ENCODE measurements around the gene CAST.

The CAST gene

DNA sequence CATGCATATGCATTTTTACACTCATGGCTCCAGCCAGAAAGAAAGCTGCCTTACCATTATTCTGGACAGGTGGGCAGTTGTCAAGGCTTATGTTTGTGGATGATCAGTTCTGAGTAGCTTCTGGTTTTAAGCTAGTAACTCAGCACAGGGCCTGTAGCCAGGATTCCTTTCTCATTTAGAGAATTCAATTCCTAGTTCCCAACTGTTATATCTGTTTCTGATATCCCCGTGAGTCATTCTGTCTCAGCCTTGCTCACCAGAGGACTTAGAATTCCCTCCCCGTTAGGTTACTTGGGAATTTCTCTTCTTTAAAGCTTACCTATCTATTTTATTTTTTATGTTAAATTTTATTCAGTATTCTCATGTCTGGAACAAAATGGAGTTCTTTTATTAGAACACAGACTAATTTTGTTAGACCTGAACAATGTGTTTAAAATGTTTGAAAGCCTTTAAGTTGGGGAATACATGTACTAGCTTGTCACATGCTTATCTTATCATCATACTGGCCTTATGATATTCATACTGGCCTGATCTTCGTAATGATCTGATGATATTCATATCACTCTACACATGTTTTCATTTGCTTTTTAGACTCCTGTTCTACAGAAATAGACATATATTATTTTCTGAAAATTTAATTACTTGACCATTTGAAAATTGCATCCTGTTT, 47.1 kb downstream of the CAST start:
- no peak for DNase-seq (ENCODE audit: extremely low read depth in 1 of 2, low read depth in 1 of 2)

- no peak for DNase-seq (ENCODE audit: extremely low read depth in 1 of 2, low read depth in 1 of 2)
Observed at GRCh38 chr5:96712100-96712746, 50.0 kb downstream of the CAST start.

DNA sequence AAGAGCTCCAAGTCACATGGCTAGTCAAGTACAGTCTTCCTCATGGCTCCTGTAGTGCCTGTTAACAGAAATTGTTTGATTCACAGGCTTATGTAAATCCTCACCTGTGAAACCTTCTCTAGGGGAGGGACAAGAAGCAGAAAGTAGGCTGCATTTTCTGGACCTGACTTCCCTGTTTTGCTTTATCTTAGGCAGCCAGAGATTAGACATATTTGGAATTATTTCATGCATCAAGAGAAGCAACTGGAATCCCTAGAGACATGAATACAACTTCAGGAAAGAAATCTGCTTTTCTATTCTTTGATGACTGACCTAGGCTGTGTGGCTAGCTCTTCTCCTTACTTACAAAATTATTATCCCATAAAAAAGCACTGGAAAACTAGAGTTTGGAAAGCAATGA, 52.3 kb downstream of the CAST start:
- DNase-seq (ENCODE audit: extremely low read depth in 1 of 2, low read depth in 1 of 2), result no peak

DNA sequence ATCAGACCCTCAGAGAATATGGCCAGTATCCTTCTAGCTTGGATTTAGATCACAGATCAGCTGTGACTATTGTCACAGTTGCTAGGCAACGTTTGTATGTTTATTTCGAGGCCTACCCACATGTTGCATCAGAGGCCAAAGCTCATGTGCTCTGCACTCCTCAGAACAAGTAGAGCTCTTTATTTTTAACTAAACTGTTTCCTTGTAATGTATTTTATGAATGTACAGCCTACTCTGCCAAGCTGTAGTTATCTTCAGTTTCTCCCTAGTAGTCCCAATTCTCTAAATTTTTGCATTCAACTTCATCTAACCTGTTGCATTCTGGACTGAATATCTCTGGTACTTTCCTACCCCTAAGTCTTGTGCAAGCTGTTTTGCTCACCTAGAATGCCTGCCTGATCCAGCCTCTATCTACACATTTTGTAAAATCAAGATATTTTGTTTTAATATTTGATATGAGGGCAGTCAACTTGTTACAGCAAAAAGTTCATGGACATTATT, 52.8 kb downstream of the CAST start:
- no peak for DNase-seq (ENCODE audit: extremely low read depth in 1 of 2, low read depth in 1 of 2)

- no peak for DNase-seq (ENCODE audit: extremely low read depth in 1 of 2, low read depth in 1 of 2)
Observed at GRCh38 chr5:96716007-96716406, 53.8 kb downstream of the CAST start.

- no peak for DNase-seq (ENCODE audit: extremely low read depth in 1 of 2, low read depth in 1 of 2)
Observed at GRCh38 chr5:96716716-96717115, 54.5 kb downstream of the CAST start.

GRCh38 chr5:96717874-96718273, 55.7 kb downstream of the CAST start:
- no peak for DNase-seq (ENCODE audit: extremely low read depth in 1 of 2, low read depth in 1 of 2)

DNA sequence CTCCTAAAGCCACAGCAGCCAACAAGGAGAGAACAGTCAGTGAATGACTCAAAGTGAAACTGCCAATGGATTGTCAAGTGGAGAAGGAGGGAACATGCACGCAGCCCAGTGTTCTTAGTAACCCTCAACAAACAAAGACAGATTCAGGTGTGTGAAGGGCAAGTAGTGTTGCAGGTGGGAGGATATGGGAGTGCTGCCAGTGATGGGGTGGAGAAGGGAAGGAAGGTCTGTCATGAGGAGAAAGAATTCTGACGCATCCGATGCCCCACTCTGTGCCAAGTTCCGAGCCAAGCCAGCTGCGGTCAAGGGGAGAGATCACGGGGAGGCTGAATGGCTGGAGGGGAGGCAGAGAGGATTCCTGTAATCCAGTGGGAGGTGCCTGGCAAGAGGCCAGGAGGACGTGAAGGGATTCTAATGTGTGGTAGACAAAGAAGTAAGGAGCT, 56.5 kb downstream of the CAST start:
- no peak for DNase-seq (ENCODE audit: extremely low read depth in 1 of 2, low read depth in 1 of 2)

DNA sequence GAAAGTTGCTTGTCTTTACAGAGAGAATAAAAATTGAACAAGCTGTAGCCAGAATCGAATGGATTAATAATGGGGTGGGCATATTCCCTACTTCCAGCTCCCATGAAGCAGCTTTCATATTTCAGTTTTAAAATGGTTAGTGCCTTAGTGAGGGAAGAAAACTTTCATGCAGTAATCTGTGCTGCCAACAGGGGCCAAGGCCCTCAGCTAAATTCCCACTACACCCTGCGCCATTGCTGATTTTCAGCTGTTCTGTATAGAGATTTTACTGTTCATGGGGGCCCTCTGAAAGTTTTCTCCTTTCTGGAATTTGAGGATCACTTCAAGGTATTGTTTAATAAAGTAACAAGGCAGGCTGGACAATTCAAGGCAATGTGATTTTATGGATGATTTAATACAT, 58.2 kb downstream of the CAST start:
- no peak for DNase-seq (ENCODE audit: extremely low read depth in 1 of 2, low read depth in 1 of 2)

GRCh38 chr5:96721351-96721977, 59.3 kb downstream of the CAST start:
- DNase-seq (ENCODE audit: extremely low read depth in 1 of 2, low read depth in 1 of 2), result no peak

DNA sequence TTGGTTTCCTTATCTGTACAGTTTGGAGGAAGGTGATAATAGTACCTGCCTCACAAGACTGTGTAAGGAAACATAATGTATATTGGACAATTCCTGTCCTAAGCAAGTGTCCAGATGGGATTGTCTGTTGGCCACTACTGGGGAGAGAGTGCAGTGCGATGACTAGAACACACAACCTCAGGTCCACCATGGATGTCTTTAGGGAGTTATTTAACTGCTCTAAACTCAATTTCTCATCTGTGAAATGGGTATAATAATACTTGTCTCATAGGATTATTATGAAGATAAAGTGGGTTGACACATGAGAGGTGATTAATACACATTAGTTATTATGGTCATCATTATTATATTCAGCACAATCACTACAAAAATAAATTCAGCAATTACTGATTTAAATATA, 63.1 kb downstream of the CAST start:
- DNase-seq (ENCODE audit: extremely low read depth in 1 of 2, low read depth in 1 of 2), result no peak

GRCh38 chr5:96726802-96727201, 64.6 kb downstream of the CAST start:
- no peak for DNase-seq (ENCODE audit: extremely low read depth in 1 of 2, low read depth in 1 of 2)

GRCh38 chr5:96729156-96729555, 67.0 kb downstream of the CAST start:
- DNase-seq (ENCODE audit: extremely low read depth in 1 of 2, low read depth in 1 of 2), result no peak

DNA sequence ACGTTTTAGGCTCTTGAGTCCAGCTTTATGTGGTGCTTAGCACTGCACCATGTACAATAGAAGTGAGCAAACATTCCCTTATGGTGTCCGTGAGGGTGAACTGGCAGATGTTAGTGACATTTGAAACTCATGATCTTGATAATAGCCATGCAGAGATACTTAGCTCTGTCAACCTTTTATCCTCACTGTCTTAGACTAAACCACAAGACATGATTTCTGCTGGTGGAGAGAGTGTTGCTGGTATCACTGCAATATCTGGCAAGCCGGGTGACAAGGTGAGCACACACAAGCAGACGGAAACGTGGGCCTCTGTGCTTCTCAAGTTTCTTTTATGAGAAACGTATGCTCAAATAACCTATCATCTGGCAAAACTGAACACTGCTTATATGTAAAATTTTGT, 68.4 kb downstream of the CAST start:
- DNase-seq (ENCODE audit: extremely low read depth in 1 of 2, low read depth in 1 of 2), result no peak

DNA sequence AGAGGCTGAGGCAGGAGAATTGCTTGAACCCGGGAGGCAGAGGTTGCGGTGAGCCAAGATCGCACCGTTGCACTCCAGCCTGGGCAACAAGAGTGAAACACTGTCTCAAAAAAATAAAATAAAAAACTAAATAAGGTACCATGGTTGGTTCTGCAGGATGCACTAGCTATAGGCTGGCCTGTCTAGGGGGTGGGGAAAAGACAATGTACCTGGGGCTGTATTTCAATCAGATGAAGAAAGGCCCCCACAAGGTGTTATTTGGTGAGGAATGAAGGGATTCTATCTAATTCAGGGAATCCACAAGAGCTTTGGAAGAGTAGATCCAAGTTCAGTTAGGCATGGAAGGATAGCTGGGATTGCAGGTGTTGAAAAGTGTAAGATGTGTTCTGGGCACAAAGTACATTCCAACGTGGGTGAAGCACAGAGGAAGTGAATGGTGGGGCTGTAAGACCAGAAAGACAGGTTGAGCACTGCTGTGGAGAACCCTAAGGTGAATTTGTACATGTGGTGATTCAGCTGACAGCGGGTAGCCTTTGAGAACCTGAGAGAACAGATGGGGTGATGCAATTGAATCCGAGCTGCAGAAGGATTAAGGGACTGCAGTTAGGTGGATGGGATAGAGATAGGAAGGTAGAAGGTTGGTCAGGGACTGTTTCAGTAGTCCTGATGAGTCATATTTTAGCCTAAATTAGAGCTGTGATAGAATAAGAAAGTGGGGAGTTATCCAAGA, 71.8 kb downstream of the CAST start:
- no peak for DNase-seq (ENCODE audit: extremely low read depth in 1 of 2, low read depth in 1 of 2)

GRCh38 chr5:96734871-96735325, 72.7 kb downstream of the CAST start:
- DNase-seq (ENCODE audit: extremely low read depth in 1 of 2, low read depth in 1 of 2), result no peak

GRCh38 chr5:96736937-96737336, 74.8 kb downstream of the CAST start:
- no peak for DNase-seq (ENCODE audit: extremely low read depth in 1 of 2, low read depth in 1 of 2)

DNA sequence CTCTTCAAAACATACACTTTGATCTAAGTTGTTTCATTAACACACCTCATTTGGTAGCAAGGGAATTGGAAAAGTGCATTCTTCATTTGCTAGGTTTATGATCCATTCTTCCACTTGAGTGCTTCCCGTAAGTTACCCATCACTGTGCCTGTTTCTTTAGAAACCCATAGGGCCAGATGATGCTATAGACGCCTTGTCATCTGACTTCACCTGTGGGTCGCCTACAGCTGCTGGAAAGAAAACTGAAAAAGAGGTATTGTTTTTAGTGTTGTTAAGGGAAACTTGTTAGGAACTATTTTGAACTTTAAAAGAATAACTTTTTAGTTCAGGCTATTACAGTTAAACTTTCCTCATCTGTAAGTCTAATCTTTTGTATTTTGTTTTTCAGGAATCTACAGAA, 78.9 kb downstream of the CAST start:
- no peak for DNase-seq (ENCODE audit: extremely low read depth in 1 of 2, low read depth in 1 of 2)

- no peak for DNase-seq (ENCODE audit: extremely low read depth in 1 of 2, low read depth in 1 of 2)
Observed at GRCh38 chr5:96741891-96742309, 79.7 kb downstream of the CAST start.

DNA sequence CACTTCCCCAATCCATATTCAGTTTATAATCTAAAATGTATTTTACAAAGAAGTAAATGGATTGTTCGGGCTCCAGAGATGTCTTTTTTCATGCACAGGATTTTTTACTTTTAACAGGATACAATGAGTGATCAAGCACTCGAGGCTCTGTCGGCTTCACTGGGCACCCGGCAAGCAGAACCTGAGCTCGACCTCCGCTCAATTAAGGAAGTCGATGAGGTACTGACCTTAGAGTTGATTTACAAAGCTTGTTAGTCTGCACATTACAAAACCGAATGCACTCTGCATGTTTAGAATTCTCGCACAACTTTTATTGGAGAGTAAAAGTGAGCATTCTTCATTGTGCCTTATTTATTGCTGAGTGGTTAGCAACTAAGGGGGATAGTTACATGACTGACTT, 80.4 kb downstream of the CAST start:
- DNase-seq (ENCODE audit: extremely low read depth in 1 of 2, low read depth in 1 of 2), result no peak

DNA sequence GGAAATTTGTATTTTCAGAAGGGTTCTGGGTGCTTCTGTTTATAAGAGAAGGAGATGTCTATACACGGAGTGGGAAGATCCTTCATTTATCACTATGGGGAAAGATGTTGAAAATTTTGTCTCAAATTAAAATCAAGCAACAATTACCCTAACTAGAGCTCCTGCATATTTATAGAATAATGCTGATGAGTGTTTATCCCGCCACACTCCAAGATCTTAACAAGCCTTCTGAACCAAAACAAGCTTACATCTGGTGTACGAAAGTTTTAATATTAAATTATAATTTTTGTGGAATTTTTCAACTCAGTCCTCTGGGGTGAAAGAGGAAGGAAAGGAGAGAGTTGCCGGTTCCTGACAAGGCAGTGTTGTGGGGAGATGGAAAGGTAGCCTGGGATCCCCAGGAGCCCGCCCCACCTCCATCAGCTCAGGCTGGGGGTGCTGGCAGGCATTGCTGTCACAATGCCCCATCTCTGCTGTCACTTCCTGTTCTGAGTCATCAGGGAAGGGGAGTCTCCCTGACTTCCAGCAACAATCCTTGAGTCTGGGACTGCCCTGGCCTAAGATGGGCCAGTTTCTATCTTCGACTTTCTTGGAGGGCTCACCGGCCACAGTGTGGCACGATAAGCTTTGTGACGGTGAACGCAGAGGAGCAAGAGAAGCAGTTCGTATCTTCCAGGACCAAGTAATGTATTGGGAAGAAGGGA, 81.0 kb downstream of the CAST start:
- no peak for DNase-seq (ENCODE audit: extremely low read depth in 1 of 2, low read depth in 1 of 2)
